T-cell (primary cell): ENCODE measurements around the gene CHMP1B. TPM values are rescaled to one million over a fixed set of nuclear protein-coding genes. Genes with fewer than 3 reads are reported as not detected.

ENCODE experiments used
- ATAC-seq, 4 experiments: fragments of 200-7000 bp in 3 of 4; fragments of 150-1000 bp in 1 of 4; cut with Tn5 transposase; replicated peaks in 1 of 4; 1 replicate in 3 of 4; 2 replicates in 1 of 4; pipeline ENCODE4 v1.10.0; 2021; ENCODE audit warnings: moderate library complexity in 3 of 4, mild to moderate bottlenecking in 2 of 4, moderate number of reproducible peaks in 1 of 4
- CTCF ChIA-PET, 2 donors: fragments of 300-600 bp; sonication (Branson Sonifier 250); formaldehyde crosslinking; loops; one replicate each; lab custom pipeline; 2022; ENCODE audit warnings: antibody characterized with exemption in 2 of 2; lab: Charles Lee
- POLR2A ChIA-PET, 2 donors: fragments of 300-600 bp; sonication (Branson Sonifier 250); formaldehyde crosslinking; loops; one replicate each; lab custom pipeline; 2022; ENCODE audit warnings: antibody characterized with exemption in 2 of 2; lab: Charles Lee
- DNase-seq, 35 experiments: peaks; one replicate each; pipeline versions ENCODE4 v3.0.0 to v3.0.0-alpha.2; 2013 to 2023
- H3K27ac ChIP-seq: one replicate; pipeline ENCODE4 v1.5.1; 2013; ENCODE audit warnings: low read length
- H3K27me3 ChIP-seq, 2 experiments: replicated peaks in 1 of 2; 1 replicate in 1 of 2; 2 replicates in 1 of 2; pipeline versions ENCODE4 v1.6.1 to v1.7.0; 2013; ENCODE audit warnings: low read length in 1 of 2, mixed read lengths in 1 of 2; ENCODE audit not compliant: control insufficient read depth in 2 of 2, insufficient read depth in 2 of 2; ENCODE audit errors: extremely low read depth in 1 of 2
- H3K36me3 ChIP-seq, 2 donors: 1 replicate in 1 of 2; 2 replicates in 1 of 2; pipeline versions ENCODE4 v1.6.1 to v1.7.0; 2013; ENCODE audit warnings: low read length in 1 of 2; ENCODE audit not compliant: control insufficient read depth in 2 of 2, insufficient read depth in 1 of 2; ENCODE audit errors: extremely low read depth in 1 of 2
- H3K4me1 ChIP-seq, 2 experiments: 1 replicate in 1 of 2; 2 replicates in 1 of 2; pipeline versions ENCODE4 v1.6.1 to v1.7.0; 2013; ENCODE audit warnings: low read length in 2 of 2, mixed read lengths in 1 of 2; ENCODE audit not compliant: insufficient read depth in 2 of 2, control insufficient read depth in 1 of 2; ENCODE audit errors: extremely low read depth in 1 of 2
- H3K4me3 ChIP-seq, 2 donors: 1 replicate in 1 of 2; 2 replicates in 1 of 2; pipeline versions ENCODE4 v1.5.1 to v1.7.0; 2013; ENCODE audit warnings: mild to moderate bottlenecking in 2 of 2, low read length in 1 of 2, moderate library complexity in 1 of 2; ENCODE audit not compliant: control insufficient read depth in 1 of 2; ENCODE audit errors: extremely low read depth in 1 of 2
- H3K9me3 ChIP-seq: 2 replicates; pipeline ENCODE4 v1.7.0; 2013
- H3K27ac Mint-ChIP-seq, 2 donors: one replicate each; pipeline ENCODE4 v1.8.0; 2020 to 2021; ENCODE audit warnings: mild to moderate bottlenecking in 2 of 2, mixed read lengths in 2 of 2
- H3K27me3 Mint-ChIP-seq, 2 donors: one replicate each; pipeline ENCODE4 v1.8.0; 2021 to 2022; ENCODE audit warnings: mixed read lengths in 2 of 2
- H3K36me3 Mint-ChIP-seq: one replicate; pipeline ENCODE4 v1.8.0; 2021; ENCODE audit warnings: mixed read lengths
- H3K4me1 Mint-ChIP-seq, 3 donors: one replicate each; pipeline ENCODE4 v1.8.0; 2020 to 2022; ENCODE audit warnings: mixed read lengths in 3 of 3, mild to moderate bottlenecking in 1 of 3
- H3K4me3 Mint-ChIP-seq, 3 donors: one replicate each; pipeline ENCODE4 v1.8.0; 2020 to 2022; ENCODE audit warnings: mild to moderate bottlenecking in 3 of 3, mixed read lengths in 3 of 3, moderate library complexity in 3 of 3
- H3K9me3 Mint-ChIP-seq, 3 donors: one replicate each; pipeline ENCODE4 v1.8.0; 2020 to 2022; ENCODE audit warnings: mixed read lengths in 3 of 3
- WGBS: methylation state at CpG from one replicate; pipeline ENCODE4 v1.1.5; 2013; ENCODE audit warnings: missing lambda C conversion rate; ENCODE audit not compliant: insufficient coverage; 5-methylcytosine and 5-hydroxymethylcytosine counted together
- total RNA-seq, 35 experiments: library from RNA in 6 of 35; stranded (reverse) in 6 of 35; fragments of 120-200 nt in 1 of 35; gene quantifications; one replicate each; pipeline versions ENCODE4 v1.2.1 to v1.2.4 and lab custom pipeline; 2013 to 2026

The CHMP1B gene
- total RNA-seq, 5 donors from 2014 or later (not counting 1 experiment from before 2014, with no cell fraction given) = 41.5 to 105 (median 44.1) TPM

DNA sequence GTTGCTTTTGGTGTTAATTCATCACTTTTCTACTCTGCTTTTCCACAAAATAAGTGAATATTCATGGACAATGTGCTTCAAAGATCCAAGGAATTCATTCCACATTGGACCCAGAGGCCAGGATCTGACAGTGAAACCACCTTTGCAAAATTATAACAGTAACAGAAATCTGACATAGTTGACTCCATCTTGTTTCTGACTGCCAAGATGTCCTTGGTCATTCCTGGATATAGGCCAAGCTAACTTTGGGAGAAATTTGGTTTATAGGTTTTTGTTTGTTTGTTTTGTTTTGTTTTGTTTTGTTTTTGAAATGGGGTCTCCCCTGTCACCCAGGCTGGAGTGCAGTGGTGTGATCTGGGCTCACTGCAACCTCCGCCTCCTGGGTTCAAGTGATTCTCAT, 46.6 kb downstream of the CHMP1B start:
- Histone ChIP-seq H3K27me3 (no peaks in the 10 kb centered on the region), H3K4me3 (no peak overlapping the region), H3K9me3 (no peaks in the 10 kb centered on the region), H3K36me3 (peaks cover 0 to 42% of the 10 kb centered on the region in 2 donors), H3K27ac (no peak overlapping the region), H3K4me1 (no peaks in the 10 kb centered on the region)
- H3K27ac Mint-ChIP-seq = no peak overlapping the region
- H3K9me3 Mint-ChIP-seq = no peaks in the 10 kb centered on the region
- peaks cover 51% of the 10 kb centered on the region for H3K36me3 Mint-ChIP-seq
- no peak for ATAC-seq
- POLR2A ChIA-PET = no interaction called here
- CTCF ChIA-PET = no interaction called here
- peaks cover 0 to 7% (median 5%) of the 10 kb centered on the region in 3 donors for H3K4me1 Mint-ChIP-seq
- H3K4me3 Mint-ChIP-seq = no peak overlapping the region
- no peaks in the 10 kb centered on the region for H3K27me3 Mint-ChIP-seq
- DNase-seq = no peak
- 100% methylated on average over 1 of the region's 1 CpG for WGBS

DNA sequence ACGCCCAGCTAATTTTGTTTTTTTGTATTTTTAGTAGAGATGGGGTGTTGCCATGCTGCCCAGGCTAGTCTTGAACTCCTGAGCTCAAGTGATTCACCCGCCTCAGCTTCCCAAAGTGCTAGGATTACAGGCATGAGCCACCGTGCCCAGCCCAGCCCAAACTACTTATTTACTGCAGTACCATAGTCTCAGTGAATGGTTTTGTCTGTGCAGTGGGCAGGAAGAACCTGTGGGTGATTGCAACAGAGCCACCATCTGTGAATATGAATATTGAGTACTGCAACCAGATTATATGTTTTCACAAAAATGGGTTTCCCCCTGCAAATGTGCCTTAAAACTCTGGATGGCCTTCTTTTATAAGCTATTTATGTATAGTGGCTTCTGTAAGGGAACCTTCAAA, 47.9 kb downstream of the CHMP1B start:
- CTCF ChIA-PET = no interaction called here
- POLR2A ChIA-PET = interaction anchor here in 1 of 2 donors (1.5 kb wide), 1 partner anchor 11 kb away, joined by 6 read pairs; no protein-coding TSS in a partner anchor

GRCh38 chr18:11901826-11902438, 50.7 kb downstream of the CHMP1B start:
- H3K27ac Mint-ChIP-seq = no peak overlapping the region
- H3K27me3 ChIP-seq = no peaks in the 10 kb centered on the region
- H3K4me3 ChIP-seq = no peak overlapping the region
- peaks cover 0 to 11% of the 10 kb centered on the region in 2 experiments for H3K4me1 ChIP-seq
- H3K4me3 Mint-ChIP-seq = no peak overlapping the region
- H3K9me3 Mint-ChIP-seq = no peaks in the 10 kb centered on the region
- H3K4me1 Mint-ChIP-seq = peaks cover 6 to 18% (median 12%) of the 10 kb centered on the region in 3 donors
- WGBS = 80% methylated on average over 1 of the region's 5 CpGs
- DNase-seq (no peak), ATAC-seq (no peak)
- no peak overlapping the region for H3K27ac ChIP-seq
- ChIA-PET POLR2A (no interaction called here), CTCF (no interaction called here)
- no peaks in the 10 kb centered on the region for H3K9me3 ChIP-seq
- H3K27me3 Mint-ChIP-seq = no peaks in the 10 kb centered on the region
- peaks cover 31% of the 10 kb centered on the region for H3K36me3 Mint-ChIP-seq
- H3K36me3 ChIP-seq = peaks cover 3 to 43% of the 10 kb centered on the region in 2 donors

More for the DNA sequence above, 47.9 kb downstream of the CHMP1B start:
- DNase-seq = no peak
- H3K27ac Mint-ChIP-seq = no peak overlapping the region
- H3K9me3 Mint-ChIP-seq = no peaks in the 10 kb centered on the region
- no peak for ATAC-seq
- Histone ChIP-seq H3K4me1 (no peaks in the 10 kb centered on the region), H3K27me3 (no peaks in the 10 kb centered on the region), H3K36me3 (peaks cover 0 to 43% of the 10 kb centered on the region in 2 donors), H3K27ac (no peak overlapping the region), H3K4me3 (no peak overlapping the region), H3K9me3 (no peaks in the 10 kb centered on the region)
- H3K36me3 Mint-ChIP-seq = peaks cover 43% of the 10 kb centered on the region
- no CpG with 5 or more reads among the region's 3 CpGs for WGBS
- H3K4me1 Mint-ChIP-seq = peaks cover 3 to 5% (median 4%) of the 10 kb centered on the region in 3 donors
- H3K4me3 Mint-ChIP-seq = no peak overlapping the region
- no peaks in the 10 kb centered on the region for H3K27me3 Mint-ChIP-seq

GRCh38 chr18:11902522-11903292, 51.5 kb downstream of the CHMP1B start:
- peaks cover 24% of the 10 kb centered on the region for H3K36me3 Mint-ChIP-seq

More at GRCh38 chr18:11902522-11903292, 51.5 kb downstream of the CHMP1B start:
- WGBS = 93% methylated on average over 3 of the region's 7 CpGs
- Mint-ChIP-seq H3K4me1 (peaks cover 8 to 23% (median 20%) of the 10 kb centered on the region in 3 donors), H3K9me3 (no peaks in the 10 kb centered on the region), H3K27ac (no peak overlapping the region), H3K27me3 (no peaks in the 10 kb centered on the region), H3K4me3 (no peak overlapping the region)
- no peak overlapping the region for H3K27ac ChIP-seq
- H3K9me3 ChIP-seq = no peaks in the 10 kb centered on the region
- no peaks in the 10 kb centered on the region for H3K27me3 ChIP-seq
- H3K4me1 ChIP-seq = peaks cover 1 to 18% of the 10 kb centered on the region in 2 experiments
- DNase-seq (no peak), ATAC-seq (no peak)
- no peak overlapping the region for H3K4me3 ChIP-seq
- CTCF ChIA-PET = no interaction called here
- peaks cover 3 to 43% of the 10 kb centered on the region in 2 donors for H3K36me3 ChIP-seq
- POLR2A ChIA-PET = no interaction called here

Other genes starting within 250 kb of the CHMP1B start
- not detected for gene SLC35G4, start 241.8 kb upstream of the CHMP1B start, total RNA-seq
- gene GNAL, start 162.1 kb upstream of the CHMP1B start, total RNA-seq = under 1 TPM; 0.18 to 0.86 (median 0.38) TPM
- 10 to 100 TPM; 56.0 to 90.4 (median 77.2) TPM for gene MPPE1, start 56.9 kb downstream of the CHMP1B start, total RNA-seq
- 10 to 100 TPM in 1 of 5 donors, 1 to 10 TPM in 4; 3.1 to 12.2 (median 5.0) TPM for gene IMPA2, start 130.1 kb downstream of the CHMP1B start, total RNA-seq
- gene ANKRD62, start 242.4 kb downstream of the CHMP1B start, total RNA-seq = not detected